KMS-11 (cell line): Measurements from ENCODE around the gene CDHR1.

Source experiments
- H2AFZ ChIP-seq: fragments of 200-600 bp; sonication (generic); 2 replicates; pipeline ENCODE4 v1.6.1; 2016; ENCODE audit warnings: antibody characterized with exemption, mixed run types, low read depth
- H3K27ac ChIP-seq: fragments of 200-600 bp; sonication (generic); 2 replicates; pipeline ENCODE4 v1.6.1; 2016; ENCODE audit warnings: mild to moderate bottlenecking, mixed run types
- H3K27me3 ChIP-seq: fragments of 200-600 bp; sonication (generic); 2 replicates; pipeline ENCODE4 v1.6.1; 2017; ENCODE audit warnings: mild to moderate bottlenecking, low read depth, mixed run types, moderate library complexity; ENCODE audit not compliant: insufficient read depth
- H3K36me3 ChIP-seq: fragments of 200-600 bp; sonication (generic); 2 replicates; pipeline ENCODE4 v1.6.1; 2017; ENCODE audit warnings: mild to moderate bottlenecking, mixed run types; ENCODE audit not compliant: insufficient read depth
- H3K4me1 ChIP-seq: fragments of 200-600 bp; sonication (generic); 2 replicates; pipeline ENCODE4 v1.6.1; 2016; ENCODE audit warnings: mild to moderate bottlenecking, low read depth, mixed run types; ENCODE audit not compliant: poor library complexity, severe bottlenecking
- H3K4me2 ChIP-seq: fragments of 200-600 bp; sonication (generic); 2 replicates; pipeline ENCODE4 v1.7.0; 2016; ENCODE audit warnings: mild to moderate bottlenecking, mixed run types
- H3K4me3 ChIP-seq: fragments of 200-600 bp; sonication (generic); IDR thresholded peaks from 2 replicates; pipeline ENCODE4 v1.6.1; 2017; ENCODE audit warnings: low read depth, low read length, mixed read lengths; ENCODE audit not compliant: insufficient read depth
- H3K79me2 ChIP-seq: fragments of 200-600 bp; sonication (generic); 2 replicates; pipeline ENCODE4 v1.6.1; 2016; ENCODE audit warnings: low read depth, mixed run types; ENCODE audit not compliant: insufficient read depth
- H3K9ac ChIP-seq: fragments of 200-600 bp; sonication (generic); 2 replicates; pipeline ENCODE4 v1.6.1; 2016; ENCODE audit warnings: mild to moderate bottlenecking, mixed run types
- H4K20me1 ChIP-seq: fragments of 200-600 bp; sonication (generic); 2 replicates; pipeline ENCODE4 v1.6.1; 2016; ENCODE audit warnings: mild to moderate bottlenecking, mixed run types; ENCODE audit not compliant: insufficient read depth
- TF ChIP-seq, protein P1 (sequence below): fragments of 200-600 bp; sonication (generic); conservative IDR thresholded peaks from 2 replicates; pipeline ENCODE4 v1.6.1; 2017; ENCODE audit warnings: low read depth, mild to moderate bottlenecking, antibody characterized with exemption, low read length, moderate library complexity, mixed read lengths

CDHR1 gene

DNA sequence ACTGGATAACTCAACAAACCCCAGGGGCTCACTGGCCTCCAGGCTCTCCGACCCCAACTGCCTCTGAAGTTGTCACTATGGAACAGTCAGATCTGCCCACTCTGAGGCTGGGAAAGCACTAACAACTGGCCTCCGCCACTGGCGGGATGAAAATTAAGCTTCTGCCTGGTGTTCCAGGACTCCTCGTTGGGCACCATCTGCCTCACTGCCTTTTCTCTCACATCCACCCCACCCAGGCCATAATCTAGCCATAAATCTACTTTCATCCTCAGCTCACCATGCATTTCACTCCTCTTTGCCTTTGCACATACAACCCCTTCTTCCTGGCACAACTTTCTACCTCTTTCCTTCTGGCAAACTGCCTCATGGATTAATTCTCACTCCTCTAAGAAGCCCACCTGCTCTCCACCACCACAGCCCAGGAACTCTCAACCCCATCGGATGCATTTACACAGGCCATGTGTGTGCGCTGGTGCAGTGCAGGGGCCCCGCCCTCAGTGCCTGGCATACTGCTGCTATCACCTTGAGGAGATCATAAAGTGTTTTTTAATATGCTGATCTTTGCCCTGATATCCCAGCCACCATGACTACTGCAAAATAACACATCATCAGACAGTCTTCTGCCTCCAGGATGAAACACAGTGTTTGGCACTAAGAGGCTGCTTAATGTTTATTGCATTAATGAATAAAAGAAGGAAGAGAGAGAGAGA lies 4.0 kb downstream of the CDHR1 start:
- Histone ChIP-seq H3K4me1 (no peaks in the 10 kb centered on the region), H3K4me3 (no peak overlapping the region), H3K36me3 (no peaks in the 10 kb centered on the region), H3K27ac (no peak overlapping the region), H2AFZ (no peak overlapping the region), H4K20me1 (no peaks in the 10 kb centered on the region), H3K4me2 (no peak overlapping the region), H3K79me2 (no peaks in the 10 kb centered on the region), H3K9ac (no peak overlapping the region), H3K27me3 (no peaks in the 10 kb centered on the region)
- TF ChIP-seq, protein P1, sequence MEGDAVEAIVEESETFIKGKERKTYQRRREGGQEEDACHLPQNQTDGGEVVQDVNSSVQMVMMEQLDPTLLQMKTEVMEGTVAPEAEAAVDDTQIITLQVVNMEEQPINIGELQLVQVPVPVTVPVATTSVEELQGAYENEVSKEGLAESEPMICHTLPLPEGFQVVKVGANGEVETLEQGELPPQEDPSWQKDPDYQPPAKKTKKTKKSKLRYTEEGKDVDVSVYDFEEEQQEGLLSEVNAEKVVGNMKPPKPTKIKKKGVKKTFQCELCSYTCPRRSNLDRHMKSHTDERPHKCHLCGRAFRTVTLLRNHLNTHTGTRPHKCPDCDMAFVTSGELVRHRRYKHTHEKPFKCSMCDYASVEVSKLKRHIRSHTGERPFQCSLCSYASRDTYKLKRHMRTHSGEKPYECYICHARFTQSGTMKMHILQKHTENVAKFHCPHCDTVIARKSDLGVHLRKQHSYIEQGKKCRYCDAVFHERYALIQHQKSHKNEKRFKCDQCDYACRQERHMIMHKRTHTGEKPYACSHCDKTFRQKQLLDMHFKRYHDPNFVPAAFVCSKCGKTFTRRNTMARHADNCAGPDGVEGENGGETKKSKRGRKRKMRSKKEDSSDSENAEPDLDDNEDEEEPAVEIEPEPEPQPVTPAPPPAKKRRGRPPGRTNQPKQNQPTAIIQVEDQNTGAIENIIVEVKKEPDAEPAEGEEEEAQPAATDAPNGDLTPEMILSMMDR, result no peak

DNA sequence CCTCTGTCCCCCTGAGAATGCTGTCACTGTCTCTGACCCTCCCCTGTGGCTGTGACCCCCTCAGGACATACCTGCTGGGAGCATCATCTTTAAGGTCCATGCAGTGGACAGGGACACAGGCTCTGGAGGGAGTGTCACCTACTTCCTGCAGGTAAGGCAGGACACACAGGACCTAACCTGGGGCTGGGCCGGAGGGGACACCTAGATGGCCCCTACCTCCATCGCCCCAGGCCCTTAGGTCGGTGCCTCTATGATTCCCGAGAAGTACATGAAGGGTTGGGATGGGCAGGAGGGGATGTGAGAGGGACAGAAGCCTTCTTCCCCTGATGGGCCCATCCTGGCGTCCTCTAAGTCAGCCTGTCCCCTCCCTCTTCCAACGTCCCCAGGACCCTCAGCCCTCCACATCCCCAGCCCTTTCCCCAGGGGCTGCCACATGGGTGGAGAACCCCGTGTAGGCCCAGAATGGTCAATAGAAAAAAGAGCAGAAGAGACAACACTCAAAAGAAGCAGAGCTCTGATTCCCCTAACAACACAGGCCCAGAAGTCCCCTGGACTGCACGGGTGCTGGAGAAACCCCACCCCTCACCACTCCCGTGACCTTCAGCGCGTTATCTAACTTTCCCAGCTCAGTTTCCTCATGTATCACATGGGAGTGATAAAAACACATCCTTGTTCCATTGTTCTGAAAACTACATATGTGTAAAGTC lies 6.4 kb downstream of the CDHR1 start:
- Histone ChIP-seq H3K4me1 (no peaks in the 10 kb centered on the region), H3K4me2 (no peak overlapping the region), H3K27me3 (no peaks in the 10 kb centered on the region), H2AFZ (no peak overlapping the region), H3K36me3 (no peaks in the 10 kb centered on the region), H3K79me2 (no peaks in the 10 kb centered on the region), H4K20me1 (no peaks in the 10 kb centered on the region), H3K4me3 (no peak overlapping the region), H3K9ac (no peak overlapping the region), H3K27ac (no peak overlapping the region)
- TF ChIP-seq, protein P1, result no peak

DNA sequence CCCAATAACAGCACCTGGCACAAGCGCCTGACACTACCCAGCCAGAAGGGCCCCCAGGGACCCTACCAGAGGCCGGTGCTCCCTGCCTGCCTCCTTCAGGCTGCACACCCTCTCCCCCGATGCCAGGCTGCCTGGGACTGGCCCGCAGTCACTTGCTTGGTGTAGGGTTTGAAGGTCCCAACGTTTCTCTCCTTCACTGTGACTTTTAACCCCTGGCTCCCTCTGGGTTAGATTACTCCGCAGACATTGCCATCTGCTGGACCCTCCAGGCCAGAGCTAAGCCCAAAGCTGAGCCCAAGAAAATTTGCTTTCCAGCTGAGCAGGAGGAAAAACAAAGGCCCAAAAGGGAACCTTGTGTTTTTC lies 6.9 kb downstream of the CDHR1 start:
- H3K4me2 ChIP-seq, result no peak overlapping the region
- TF ChIP-seq, protein P1, result no peak
- H3K27ac ChIP-seq, result no peak overlapping the region
- no peaks in the 10 kb centered on the region for H3K36me3 ChIP-seq
- no peak overlapping the region for H3K9ac ChIP-seq
- no peak overlapping the region for H3K4me3 ChIP-seq
- no peaks in the 10 kb centered on the region for H3K4me1 ChIP-seq
- H3K79me2 ChIP-seq, result no peaks in the 10 kb centered on the region
- H3K27me3 ChIP-seq, result no peaks in the 10 kb centered on the region
- H4K20me1 ChIP-seq, result no peaks in the 10 kb centered on the region
- no peak overlapping the region for H2AFZ ChIP-seq

DNA sequence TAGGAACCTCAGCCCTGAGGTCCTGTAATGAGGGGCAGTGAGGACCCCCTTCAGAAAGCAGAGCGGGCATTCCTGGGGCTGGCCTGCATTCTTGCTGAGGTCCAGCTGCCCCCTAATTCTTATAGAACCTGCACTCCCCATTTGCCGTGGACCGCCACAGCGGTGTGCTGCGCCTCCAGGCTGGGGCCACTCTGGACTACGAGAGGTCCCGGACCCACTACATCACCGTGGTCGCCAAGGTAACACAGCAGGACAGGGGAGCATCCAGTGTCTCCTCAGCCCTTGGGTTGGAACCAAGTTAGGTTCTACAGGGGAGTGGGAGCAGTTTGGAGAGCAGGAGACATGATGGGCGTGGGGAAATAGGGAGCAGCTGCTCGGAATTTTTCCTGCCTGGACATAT lies 7.3 kb downstream of the CDHR1 start:
- Histone ChIP-seq H3K4me1 (no peaks in the 10 kb centered on the region), H2AFZ (no peak overlapping the region), H3K9ac (no peak overlapping the region), H3K36me3 (no peaks in the 10 kb centered on the region), H3K4me2 (no peak overlapping the region), H3K27me3 (no peaks in the 10 kb centered on the region), H4K20me1 (no peaks in the 10 kb centered on the region), H3K79me2 (no peaks in the 10 kb centered on the region), H3K27ac (no peak overlapping the region), H3K4me3 (no peak overlapping the region)
- TF ChIP-seq, protein P1, result no peak
